PFSK-1 (cell line): Measurements from ENCODE around the gene OR10Z1.

ENCODE experiments used
- FOXP2 ChIP-seq: optimal IDR thresholded peaks from 2 replicates; pipeline ENCODE3; 2011; ENCODE audit warnings: borderline replicate concordance, control low read depth, inconsistent platforms; ENCODE audit not compliant: insufficient read depth; ENCODE audit errors: extremely low read length, extremely low read depth
- POLR2AphosphoS5 ChIP-seq: IDR thresholded peaks from 2 replicates; pipeline ENCODE4 v1.6.1; 2012; ENCODE audit warnings: low read depth, mild to moderate bottlenecking, control low read depth, low read length, moderate library complexity
- SIN3A ChIP-seq: IDR thresholded peaks from 2 replicates; pipeline ENCODE4 v1.6.1; 2012; ENCODE audit warnings: mild to moderate bottlenecking, low read length, moderate library complexity, borderline replicate concordance; ENCODE audit not compliant: insufficient read depth
- TAF1 ChIP-seq: IDR thresholded peaks from 2 replicates; pipeline ENCODE4 v1.6.1; 2012; ENCODE audit warnings: low read length, control low read depth, borderline replicate concordance; ENCODE audit not compliant: insufficient read depth
- TF ChIP-seq, protein P1 (sequence below), 2 experiments: IDR thresholded peaks; 2 replicates each; pipeline versions ENCODE4 v1.6.1 to v1.8.0; 2011 to 2012; ENCODE audit warnings: low read depth in 2 of 2, low read length in 2 of 2, control low read depth in 1 of 2, inconsistent platforms in 1 of 2, mild to moderate bottlenecking in 1 of 2, moderate library complexity in 1 of 2; ENCODE audit not compliant: insufficient read depth in 1 of 2

The OR10Z1 gene

DNA sequence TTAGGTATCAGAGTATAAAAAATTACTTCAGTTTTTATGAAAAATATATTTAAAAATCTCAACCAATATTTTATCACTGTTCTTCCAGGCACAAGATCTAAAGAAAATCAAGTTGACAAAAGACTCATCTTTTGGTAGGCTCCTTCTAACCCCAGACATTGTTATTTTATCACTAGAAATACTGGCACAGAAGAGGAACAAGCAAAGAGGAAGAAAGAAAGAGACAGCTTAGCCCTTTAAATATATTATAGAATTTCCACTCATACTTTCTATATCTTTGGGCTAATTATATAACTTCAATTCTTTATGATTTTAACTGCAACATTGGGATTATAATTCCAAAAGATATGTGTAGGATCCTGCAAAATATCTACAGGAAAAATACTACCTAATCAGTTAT, 49.0 kb downstream of the OR10Z1 start:
- TF ChIP-seq FOXP2: no peak
- TF ChIP-seq TAF1: no peak
- no peak for TF ChIP-seq POLR2AphosphoS5
- TF ChIP-seq SIN3A: no peak
- TF ChIP-seq, protein P1, sequence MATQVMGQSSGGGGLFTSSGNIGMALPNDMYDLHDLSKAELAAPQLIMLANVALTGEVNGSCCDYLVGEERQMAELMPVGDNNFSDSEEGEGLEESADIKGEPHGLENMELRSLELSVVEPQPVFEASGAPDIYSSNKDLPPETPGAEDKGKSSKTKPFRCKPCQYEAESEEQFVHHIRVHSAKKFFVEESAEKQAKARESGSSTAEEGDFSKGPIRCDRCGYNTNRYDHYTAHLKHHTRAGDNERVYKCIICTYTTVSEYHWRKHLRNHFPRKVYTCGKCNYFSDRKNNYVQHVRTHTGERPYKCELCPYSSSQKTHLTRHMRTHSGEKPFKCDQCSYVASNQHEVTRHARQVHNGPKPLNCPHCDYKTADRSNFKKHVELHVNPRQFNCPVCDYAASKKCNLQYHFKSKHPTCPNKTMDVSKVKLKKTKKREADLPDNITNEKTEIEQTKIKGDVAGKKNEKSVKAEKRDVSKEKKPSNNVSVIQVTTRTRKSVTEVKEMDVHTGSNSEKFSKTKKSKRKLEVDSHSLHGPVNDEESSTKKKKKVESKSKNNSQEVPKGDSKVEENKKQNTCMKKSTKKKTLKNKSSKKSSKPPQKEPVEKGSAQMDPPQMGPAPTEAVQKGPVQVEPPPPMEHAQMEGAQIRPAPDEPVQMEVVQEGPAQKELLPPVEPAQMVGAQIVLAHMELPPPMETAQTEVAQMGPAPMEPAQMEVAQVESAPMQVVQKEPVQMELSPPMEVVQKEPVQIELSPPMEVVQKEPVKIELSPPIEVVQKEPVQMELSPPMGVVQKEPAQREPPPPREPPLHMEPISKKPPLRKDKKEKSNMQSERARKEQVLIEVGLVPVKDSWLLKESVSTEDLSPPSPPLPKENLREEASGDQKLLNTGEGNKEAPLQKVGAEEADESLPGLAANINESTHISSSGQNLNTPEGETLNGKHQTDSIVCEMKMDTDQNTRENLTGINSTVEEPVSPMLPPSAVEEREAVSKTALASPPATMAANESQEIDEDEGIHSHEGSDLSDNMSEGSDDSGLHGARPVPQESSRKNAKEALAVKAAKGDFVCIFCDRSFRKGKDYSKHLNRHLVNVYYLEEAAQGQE (IDR thresholded peaks at IDR 0.05; ENCODE audit: insufficient read depth in 1 of 2, low read depth in 2 of 2, low read length in 2 of 2): no peak

DNA sequence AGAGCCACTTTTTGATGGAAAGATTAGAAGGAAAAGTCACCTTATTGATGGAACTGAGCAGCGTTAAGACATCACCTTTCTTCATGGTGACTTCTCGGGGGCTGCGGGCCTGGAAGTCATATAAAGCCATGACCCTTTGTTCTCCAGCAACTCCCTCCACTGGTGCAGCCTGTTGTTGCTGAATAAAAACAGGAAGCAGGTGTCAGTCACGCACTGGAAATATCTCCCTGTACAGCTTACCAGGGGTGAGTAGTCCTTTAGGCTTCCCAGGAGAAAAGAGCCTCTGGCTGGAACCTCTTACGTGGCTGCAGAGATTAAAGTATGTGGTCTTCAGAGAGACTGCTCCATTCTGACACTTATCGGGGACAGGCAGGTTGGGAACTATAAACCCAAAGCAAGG, 49.5 kb downstream of the OR10Z1 start:
- no peak for TF ChIP-seq SIN3A
- no peak for TF ChIP-seq FOXP2
- TF ChIP-seq, protein P1 (IDR thresholded peaks at IDR 0.05; ENCODE audit: insufficient read depth in 1 of 2, low read depth in 2 of 2, low read length in 2 of 2): no peak
- TF ChIP-seq TAF1: no peak
- TF ChIP-seq POLR2AphosphoS5: no peak
